Pulmonary artery endothelial cell (primary cell): ENCODE results near the gene KIF21A. TPM values are rescaled to one million over a fixed set of nuclear protein-coding genes. Genes with fewer than 3 reads are reported as not detected.
"Not testable (repeated sequence)": the region's sequence is repeated elsewhere in the genome, so short reads cannot be mapped to it uniquely, and the experiment has no call there.

Experiments used
- DNase-seq: peaks from one replicate; pipeline ENCODE4 v3.0.0-alpha.2; 2011; ENCODE audit warnings: low read depth, low spot score
- total RNA-seq: library from RNA; depleted of rRNA; stranded (reverse); fragments of >200 nt; gene quantifications from 2 replicates; pipeline ENCODE4 v1.2.3, GENCODE V29; 2014

KIF21A gene
- total RNA-seq, result 9.1 and 16.6 TPM in 2 replicates

- peak; percentile 79 for DNase-seq
Observed at GRCh38 chr12:39443081-39443928, at the start of gene KIF21A. KIF21A (minus strand) TSS chr12:39443120; CDS start chr12:39442970, 150 bp downstream.

GRCh38 chr12:39490500-39491282 lies 47.8 kb upstream of the KIF21A start:
- no peak for DNase-seq

- DNase-seq, result no peak
Observed at GRCh38 chr12:39483597-39483996, 40.7 kb upstream of the KIF21A start.

GRCh38 chr12:39483042-39483441 lies 40.1 kb upstream of the KIF21A start:
- DNase-seq, result no peak

GRCh38 chr12:39476894-39477293 lies 34.0 kb upstream of the KIF21A start:
- no peak for DNase-seq

GRCh38 chr12:39476121-39476520 lies 33.2 kb upstream of the KIF21A start:
- no peak for DNase-seq

GRCh38 chr12:39475136-39475535 lies 32.2 kb upstream of the KIF21A start:
- DNase-seq, result not testable (repeated sequence)

GRCh38 chr12:39467432-39467870 lies 24.5 kb upstream of the KIF21A start:
- DNase-seq, result no peak

- DNase-seq, result no peak
Observed at GRCh38 chr12:39464976-39465695, 22.2 kb upstream of the KIF21A start.

GRCh38 chr12:39461059-39461458 lies 18.1 kb upstream of the KIF21A start:
- no peak for DNase-seq

GRCh38 chr12:39459027-39459434 lies 16.1 kb upstream of the KIF21A start:
- no peak for DNase-seq

GRCh38 chr12:39451977-39452376 lies 9.1 kb upstream of the KIF21A start:
- no peak for DNase-seq

GRCh38 chr12:39448038-39448437 lies 5.1 kb upstream of the KIF21A start:
- DNase-seq, result no peak

GRCh38 chr12:39443929-39444209 lies 949 bp upstream of the KIF21A start:
- no peak for DNase-seq

GRCh38 chr12:39442831-39443080 lies 164 bp downstream of the KIF21A start:
- no peak for DNase-seq

- no peak for DNase-seq
Observed at GRCh38 chr12:39441963-39442830, 723 bp downstream of the KIF21A start.

- DNase-seq, result no peak
Observed at GRCh38 chr12:39441189-39441962, 1.5 kb downstream of the KIF21A start.

GRCh38 chr12:39440781-39441180 lies 2.1 kb downstream of the KIF21A start:
- no peak for DNase-seq

GRCh38 chr12:39440101-39440500 lies 2.8 kb downstream of the KIF21A start:
- no peak for DNase-seq

GRCh38 chr12:39435531-39435930 lies 7.4 kb downstream of the KIF21A start:
- no peak for DNase-seq

GRCh38 chr12:39431797-39432196 lies 11.1 kb downstream of the KIF21A start:
- no peak for DNase-seq
